22Rv1 (cell line): ENCODE measurements around the gene MGAT5.

Source experiments
- ZFX ChIP-seq: fragments of 450-650 bp; IDR thresholded peaks from 2 replicates; pipeline ENCODE4 v1.6.1; 2017; ENCODE audit warnings: antibody characterized with exemption, borderline replicate concordance
- TF ChIP-seq, protein P1 (sequence below): fragments of 450-650 bp; IDR thresholded peaks from 2 replicates; pipeline ENCODE4 v1.5.1; 2017; ENCODE audit warnings: mild to moderate bottlenecking

- TF ChIP-seq, protein P1, sequence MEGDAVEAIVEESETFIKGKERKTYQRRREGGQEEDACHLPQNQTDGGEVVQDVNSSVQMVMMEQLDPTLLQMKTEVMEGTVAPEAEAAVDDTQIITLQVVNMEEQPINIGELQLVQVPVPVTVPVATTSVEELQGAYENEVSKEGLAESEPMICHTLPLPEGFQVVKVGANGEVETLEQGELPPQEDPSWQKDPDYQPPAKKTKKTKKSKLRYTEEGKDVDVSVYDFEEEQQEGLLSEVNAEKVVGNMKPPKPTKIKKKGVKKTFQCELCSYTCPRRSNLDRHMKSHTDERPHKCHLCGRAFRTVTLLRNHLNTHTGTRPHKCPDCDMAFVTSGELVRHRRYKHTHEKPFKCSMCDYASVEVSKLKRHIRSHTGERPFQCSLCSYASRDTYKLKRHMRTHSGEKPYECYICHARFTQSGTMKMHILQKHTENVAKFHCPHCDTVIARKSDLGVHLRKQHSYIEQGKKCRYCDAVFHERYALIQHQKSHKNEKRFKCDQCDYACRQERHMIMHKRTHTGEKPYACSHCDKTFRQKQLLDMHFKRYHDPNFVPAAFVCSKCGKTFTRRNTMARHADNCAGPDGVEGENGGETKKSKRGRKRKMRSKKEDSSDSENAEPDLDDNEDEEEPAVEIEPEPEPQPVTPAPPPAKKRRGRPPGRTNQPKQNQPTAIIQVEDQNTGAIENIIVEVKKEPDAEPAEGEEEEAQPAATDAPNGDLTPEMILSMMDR: no peak
- no peak for TF ChIP-seq ZFX
Measured at GRCh38 chr2:134304394-134305108, 50.7 kb downstream of the MGAT5 start.
